Measurements from ENCODE around the gene UBE2S.

DNA sequence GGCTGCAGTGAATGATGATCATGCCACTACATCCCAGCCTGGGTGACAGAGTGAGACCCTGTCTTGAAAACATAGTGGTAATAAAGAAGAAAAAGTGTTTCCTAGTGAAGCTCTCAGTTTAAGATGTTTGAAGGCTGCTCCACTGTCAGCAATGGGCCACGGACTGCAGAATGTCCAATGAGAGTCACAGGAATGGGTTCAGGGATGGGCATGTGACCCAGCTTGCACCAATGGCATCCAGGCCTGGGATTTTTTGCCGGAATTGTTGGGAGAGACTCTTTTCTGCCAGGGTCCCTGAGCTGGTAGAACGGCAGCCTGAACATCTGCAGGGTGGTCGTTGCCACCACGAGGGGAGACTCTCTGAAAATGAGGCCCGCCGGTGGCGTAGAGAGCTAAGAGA is 29.3 kb upstream of the UBE2S start:
- TF ChIP-seq, protein P1, sequence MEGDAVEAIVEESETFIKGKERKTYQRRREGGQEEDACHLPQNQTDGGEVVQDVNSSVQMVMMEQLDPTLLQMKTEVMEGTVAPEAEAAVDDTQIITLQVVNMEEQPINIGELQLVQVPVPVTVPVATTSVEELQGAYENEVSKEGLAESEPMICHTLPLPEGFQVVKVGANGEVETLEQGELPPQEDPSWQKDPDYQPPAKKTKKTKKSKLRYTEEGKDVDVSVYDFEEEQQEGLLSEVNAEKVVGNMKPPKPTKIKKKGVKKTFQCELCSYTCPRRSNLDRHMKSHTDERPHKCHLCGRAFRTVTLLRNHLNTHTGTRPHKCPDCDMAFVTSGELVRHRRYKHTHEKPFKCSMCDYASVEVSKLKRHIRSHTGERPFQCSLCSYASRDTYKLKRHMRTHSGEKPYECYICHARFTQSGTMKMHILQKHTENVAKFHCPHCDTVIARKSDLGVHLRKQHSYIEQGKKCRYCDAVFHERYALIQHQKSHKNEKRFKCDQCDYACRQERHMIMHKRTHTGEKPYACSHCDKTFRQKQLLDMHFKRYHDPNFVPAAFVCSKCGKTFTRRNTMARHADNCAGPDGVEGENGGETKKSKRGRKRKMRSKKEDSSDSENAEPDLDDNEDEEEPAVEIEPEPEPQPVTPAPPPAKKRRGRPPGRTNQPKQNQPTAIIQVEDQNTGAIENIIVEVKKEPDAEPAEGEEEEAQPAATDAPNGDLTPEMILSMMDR (IDR thresholded peaks at IDR 0.05; ENCODE audit: poor library complexity, severe bottlenecking): no peak
- TF ChIP-seq TAF1 (IDR thresholded peaks at IDR 0.05; ENCODE audit: low read depth) (no peak), EZH2 (IDR thresholded peaks at IDR 0.05; ENCODE audit: borderline replicate concordance, insufficient read depth, low read length, poor library complexity, severe bottlenecking) (no peak), RAD21 (conservative IDR thresholded peaks at IDR 0.05) (no peak), SMC3 (conservative IDR thresholded peaks at IDR 0.05; ENCODE audit: poor library complexity) (no peak)
- TF ChIP-seq, protein P2, sequence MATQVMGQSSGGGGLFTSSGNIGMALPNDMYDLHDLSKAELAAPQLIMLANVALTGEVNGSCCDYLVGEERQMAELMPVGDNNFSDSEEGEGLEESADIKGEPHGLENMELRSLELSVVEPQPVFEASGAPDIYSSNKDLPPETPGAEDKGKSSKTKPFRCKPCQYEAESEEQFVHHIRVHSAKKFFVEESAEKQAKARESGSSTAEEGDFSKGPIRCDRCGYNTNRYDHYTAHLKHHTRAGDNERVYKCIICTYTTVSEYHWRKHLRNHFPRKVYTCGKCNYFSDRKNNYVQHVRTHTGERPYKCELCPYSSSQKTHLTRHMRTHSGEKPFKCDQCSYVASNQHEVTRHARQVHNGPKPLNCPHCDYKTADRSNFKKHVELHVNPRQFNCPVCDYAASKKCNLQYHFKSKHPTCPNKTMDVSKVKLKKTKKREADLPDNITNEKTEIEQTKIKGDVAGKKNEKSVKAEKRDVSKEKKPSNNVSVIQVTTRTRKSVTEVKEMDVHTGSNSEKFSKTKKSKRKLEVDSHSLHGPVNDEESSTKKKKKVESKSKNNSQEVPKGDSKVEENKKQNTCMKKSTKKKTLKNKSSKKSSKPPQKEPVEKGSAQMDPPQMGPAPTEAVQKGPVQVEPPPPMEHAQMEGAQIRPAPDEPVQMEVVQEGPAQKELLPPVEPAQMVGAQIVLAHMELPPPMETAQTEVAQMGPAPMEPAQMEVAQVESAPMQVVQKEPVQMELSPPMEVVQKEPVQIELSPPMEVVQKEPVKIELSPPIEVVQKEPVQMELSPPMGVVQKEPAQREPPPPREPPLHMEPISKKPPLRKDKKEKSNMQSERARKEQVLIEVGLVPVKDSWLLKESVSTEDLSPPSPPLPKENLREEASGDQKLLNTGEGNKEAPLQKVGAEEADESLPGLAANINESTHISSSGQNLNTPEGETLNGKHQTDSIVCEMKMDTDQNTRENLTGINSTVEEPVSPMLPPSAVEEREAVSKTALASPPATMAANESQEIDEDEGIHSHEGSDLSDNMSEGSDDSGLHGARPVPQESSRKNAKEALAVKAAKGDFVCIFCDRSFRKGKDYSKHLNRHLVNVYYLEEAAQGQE (IDR thresholded peaks at IDR 0.05; ENCODE audit: borderline replicate concordance): no peak
